NCI-H1930 (cell line): ENCODE results near the gene NFIX.

Experiments
- DNase-seq, 2 experiments: peaks; one replicate each; lab custom pipeline; 2025; lab: John Stamatoyannopoulos, UW

Gene NFIX

DNA sequence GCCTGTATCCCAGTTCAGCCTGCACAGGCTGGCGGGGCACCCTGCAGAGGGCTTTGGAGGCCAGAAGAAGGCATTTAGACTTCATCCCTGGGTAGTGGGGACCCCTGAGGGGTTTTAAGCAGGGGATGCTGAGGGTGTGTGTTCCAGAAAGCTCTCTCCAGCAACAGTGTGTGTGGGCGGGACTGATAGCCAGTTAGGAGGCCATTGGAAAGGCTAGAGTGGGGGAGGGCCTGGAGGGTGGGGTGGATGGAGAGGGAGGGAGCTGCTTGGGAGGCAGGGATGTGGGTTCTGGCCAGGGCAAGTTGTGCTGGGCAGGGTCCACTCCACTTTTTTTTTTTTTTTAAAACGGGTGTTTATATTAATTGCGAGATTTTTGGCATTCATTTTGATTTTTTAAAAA is 79.1 kb downstream of the NFIX start:
- no peak for DNase-seq

DNA sequence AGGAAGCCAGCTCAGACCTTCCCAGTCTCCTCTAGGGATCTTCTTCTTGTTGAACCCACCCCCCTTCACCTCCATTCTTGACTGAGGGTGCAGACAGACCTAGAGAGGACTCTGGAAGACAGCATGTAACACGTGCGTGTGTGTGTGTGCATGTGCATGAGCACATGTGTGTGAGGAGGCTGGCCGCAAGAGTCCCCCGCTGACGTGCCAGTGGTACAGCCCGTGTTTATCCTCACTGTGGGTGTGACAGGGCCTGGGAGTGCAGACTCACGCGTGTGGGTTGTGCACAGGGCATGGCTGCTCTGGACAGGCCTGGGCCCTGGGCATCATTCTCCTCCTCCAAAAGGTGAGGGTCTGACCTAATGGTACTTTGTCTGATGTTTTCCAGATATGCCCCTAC is 81.0 kb downstream of the NFIX start:
- no peak for DNase-seq

DNA sequence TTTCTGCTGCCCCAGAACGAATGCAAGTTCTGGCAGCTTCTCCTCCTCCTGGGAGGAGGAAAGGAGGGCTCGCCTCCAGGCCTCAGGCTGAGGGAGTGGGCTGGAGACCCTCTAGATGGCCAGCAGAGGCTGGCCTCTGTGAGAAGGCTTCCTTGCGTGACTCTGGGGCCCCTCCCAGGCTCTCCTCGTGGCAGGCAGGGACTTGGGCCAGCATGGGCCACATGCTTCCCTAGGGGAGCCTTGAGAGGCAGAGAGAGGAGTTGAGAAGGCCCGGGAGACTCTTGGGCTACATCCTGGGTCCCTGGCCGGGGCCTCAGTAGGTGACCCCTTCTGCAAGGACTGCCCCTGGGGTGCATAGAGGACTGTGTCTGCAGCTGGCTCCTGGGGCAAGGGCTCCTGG is 81.5 kb downstream of the NFIX start:
- DNase-seq, result no peak

DNA sequence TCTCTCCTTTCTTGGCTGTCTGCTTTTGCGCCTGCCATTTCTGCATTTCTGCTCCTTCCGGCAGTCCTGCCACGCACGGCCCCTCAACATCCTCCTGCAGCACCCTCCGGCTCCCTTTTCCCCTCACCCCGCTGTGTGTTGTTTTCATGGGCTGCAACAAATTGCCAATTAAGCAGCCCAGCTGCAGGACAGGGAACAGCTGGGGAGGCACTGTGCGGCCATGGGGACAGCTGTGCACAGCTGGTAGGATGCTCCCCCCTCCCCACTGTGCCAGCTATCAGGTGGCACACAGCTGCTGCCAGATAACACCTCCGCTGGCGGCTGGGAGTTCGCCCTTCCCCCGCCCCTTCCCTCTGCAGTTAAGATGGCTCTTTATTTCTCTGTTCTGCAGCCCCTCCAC is 82.0 kb downstream of the NFIX start:
- no peak for DNase-seq

DNA sequence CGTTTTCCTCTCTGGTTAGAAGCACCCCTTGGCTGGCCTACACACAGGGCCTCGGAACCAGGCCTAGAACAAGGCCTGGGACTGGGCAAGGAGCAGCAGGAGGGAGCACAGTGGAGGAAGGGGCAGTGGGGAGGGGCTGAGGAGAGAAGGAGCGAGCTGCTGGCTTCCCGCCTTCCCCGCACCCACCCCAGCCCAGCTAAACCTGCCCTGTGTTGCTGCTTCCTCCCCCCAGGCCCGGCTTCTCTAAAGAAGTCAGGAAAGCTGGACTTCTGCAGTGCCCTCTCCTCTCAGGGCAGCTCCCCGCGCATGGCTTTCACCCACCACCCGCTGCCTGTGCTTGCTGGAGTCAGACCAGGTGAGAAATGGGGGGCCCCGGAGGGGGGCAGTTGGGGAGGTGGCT is 83.1 kb downstream of the NFIX start:
- DNase-seq, result no peak

DNA sequence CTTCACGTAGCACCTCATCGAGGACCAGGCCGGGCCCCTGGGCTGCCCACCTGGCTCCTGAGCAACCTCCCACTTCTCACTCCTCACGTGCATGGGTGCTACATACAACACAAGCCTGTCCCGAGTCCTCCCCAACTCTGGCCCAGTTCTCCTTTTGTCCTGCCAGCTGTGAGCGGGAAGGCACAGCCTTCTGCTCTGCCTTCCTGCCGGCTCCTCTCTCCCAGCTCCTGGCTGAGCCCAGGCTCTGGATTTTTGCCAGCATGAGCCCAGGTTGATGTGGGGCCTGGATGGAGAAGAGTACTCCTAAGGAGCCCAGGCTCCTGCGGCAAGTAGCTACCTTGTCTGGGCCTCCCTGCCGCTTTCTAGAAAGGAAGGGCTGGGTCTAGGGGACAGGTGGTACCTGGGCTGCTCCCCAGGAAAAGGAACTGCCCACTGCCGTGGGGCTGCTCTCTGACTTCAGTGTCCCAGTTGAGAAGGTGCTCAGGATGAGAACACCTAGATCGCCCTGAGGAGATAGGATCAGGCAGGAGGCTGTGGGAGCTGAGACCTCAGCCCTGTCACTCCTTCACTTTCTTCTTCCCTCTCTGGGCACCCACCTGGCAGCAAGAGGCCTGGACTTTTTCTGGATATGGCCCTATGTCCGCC is 83.7 kb downstream of the NFIX start:
- DNase-seq, result no peak

DNA sequence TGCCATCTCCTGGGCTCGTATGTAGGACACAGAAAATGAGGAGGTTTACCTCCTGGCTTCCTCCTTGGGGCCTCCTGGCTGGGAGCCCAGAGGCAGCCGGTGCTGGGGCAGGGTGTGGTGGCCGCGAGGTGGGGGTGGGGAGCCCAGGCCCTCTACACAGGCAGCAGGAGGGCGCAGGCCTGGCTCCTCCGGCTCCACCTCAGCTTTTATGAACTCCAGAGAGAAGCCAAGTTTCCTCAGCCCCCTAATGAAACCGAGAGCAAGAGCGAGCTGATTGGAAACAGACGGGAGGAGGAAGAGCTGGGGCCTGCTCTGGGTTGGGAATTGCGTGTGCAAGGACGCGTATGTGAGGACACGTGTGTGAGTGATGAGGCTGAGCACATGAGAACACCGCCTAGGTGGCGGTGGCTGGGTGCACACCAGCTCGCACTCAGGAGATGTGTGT is 84.3 kb downstream of the NFIX start:
- no peak for DNase-seq

DNA sequence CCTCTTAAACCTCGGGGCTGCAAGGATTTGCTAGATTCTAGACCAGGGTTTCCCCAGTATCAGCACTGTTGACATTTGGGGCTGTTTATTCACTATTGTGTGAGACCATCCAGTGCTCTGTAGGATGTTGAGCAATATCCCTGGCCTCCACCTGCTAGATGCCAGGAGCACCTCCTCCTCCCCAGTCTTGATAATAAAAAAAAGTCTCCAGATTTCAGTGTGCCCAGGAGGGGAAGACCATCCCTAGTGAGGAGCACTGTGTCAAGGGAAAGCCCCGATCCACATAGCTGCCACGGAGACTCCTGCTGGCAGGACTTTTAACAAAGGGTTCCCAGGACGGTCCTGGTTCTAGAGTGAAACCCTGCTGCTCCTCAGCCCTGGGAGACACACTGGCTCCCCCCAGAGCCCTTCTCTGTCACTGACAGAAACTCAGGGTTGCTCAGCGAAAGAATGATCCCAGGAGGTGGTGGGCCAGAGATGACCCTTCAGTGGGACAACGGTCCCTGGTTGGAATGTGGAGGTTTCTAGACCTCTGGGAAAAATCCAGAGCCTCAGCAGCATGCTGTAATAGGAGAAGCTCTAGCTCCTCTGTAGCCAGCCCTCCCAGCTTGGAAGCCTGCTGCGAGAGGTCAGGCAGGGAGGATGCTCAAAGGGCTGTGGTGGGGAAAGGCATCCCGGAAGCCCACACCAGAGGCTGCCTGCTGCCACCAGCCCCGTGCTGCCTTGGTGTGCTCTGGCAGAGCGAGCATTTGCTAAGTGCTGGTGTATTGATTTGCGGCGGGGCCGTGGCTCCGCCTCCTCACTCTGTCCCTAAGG is 87.1 kb downstream of the NFIX start:
- no peak for DNase-seq

DNA sequence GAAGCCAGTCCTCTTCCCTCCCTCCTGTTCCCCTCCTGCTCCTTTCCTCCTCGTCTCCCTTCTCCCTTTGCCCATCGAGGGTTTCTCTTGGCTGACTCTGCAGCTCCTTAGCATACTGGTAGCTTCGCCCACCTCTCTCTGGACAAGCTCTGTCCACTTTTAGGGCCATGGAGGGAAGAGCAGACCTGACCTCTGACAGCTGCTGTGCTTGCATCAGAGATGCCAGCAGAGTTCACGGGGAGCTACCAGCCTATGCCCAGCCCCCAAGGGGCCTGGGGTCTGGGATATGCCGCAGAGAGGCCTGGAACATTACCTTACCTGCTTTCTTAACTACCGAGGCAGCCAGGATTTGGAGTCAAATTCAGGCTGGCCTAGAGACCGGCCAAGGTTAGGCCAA is 87.7 kb downstream of the NFIX start:
- no peak for DNase-seq

DNA sequence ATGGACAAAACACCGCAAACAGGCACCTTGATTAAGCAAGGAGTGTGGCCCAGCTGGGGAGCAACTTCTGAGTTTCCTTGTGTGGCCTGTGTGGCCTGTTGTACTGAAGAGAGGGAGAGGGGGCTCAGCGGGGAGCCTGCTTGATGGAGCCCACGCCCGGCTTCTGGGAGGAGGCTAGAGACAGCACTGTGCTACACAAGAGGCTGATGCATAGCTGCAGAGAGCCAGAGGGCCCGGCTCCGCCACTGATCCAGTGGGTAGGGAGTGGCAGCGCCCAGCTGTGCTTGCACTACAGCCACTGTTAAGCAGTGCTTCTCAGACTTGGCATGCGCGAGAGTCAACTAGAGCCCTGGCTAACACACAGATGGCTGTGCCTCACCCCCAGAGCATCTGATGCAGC is 88.4 kb downstream of the NFIX start:
- DNase-seq, result no peak

DNA sequence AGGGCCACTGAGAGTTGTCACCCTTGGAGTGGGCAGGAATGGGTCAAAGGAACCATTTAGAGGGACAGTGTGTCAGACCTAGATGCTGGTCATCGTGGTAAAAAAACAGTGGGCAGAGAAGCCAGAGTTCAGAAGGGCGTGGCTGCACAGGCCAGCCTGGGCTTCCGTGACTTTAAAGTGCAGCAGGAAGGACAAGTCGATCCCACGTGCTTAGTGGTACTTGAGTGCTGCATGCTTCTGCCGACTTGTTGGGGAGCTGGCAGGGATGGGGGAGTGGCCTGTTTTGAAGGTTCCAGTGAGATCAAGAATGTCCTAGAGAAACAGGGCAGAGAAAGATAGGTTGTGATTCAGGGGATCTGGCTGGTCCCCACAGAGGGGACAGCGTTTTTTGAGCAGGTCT is 90.4 kb downstream of the NFIX start:
- DNase-seq, result no peak

DNA sequence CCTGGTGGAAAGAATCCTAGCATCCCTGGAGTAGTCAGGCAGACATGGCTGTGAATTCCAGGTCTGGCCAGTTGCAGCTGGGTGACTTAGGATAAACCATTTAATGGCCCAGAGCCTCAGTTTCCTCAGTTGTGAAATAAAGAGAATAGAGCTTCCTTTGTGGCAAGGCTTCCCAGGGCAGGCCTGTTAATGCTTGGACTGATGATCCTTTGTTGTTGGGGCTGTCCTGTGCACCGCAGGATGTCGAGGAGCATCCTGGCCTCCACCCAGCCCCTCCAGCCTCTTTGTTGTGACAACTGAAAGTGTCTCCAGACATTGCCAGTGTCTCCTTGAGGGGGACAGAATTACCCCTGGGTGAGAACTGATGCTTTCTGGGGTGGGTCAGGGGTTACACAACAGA is 91.1 kb downstream of the NFIX start:
- no peak for DNase-seq

DNA sequence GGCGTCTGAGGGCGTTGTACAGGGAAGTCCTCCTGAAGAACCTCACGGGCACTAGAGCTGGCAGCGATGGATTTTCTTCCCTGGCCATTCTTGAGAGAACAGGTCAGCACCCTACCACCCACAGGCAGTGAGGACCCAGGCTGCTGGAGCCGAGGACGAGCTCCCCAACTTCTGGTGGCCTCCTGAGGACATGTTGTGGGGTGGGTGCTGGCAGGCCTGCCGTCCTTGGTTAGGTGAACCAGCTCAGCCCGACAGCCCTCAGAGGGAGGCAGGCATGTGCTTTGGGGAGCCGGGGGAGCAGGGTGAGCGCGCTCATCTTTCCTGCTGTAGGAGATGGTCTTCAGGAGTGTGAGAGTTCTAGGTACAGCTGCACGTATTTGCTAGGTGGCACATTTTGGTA is 92.0 kb downstream of the NFIX start:
- DNase-seq, result no peak

DNA sequence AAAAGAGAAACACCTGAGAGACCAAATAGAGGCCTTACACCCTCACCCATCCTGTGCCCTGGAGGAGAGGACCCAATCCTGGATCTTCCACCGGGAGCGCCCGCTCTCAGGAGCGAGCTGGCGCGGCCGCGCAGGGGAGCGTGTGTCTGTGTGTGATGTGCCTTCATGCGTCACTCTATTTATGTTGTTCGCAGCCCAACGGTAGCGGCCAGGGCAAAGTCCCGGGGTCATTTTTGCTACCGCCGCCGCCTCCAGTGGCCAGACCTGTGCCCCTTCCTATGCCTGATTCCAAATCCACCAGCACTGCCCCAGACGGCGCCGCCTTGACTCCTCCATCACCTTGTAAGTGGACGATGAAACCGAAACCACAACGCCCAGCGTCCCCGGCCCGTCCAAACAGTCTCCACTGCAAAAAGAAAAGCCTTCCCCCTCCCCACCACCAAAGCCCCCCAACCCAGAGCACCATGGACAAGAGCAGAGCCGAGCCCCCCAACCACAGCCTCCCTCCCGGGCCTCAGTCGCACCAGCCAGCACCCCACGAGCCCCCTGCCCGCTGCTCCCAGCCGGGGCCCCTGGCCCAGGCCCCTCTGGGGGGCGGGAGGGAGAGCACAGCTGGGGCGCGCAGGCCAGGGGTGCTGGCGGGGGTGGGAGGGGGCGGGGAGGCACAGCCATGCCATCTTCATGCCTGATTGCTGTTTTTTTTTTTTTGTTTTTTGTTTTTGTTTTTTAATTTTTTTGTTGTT is 92.7 kb downstream of the NFIX start:
- DNase-seq, result no peak

DNA sequence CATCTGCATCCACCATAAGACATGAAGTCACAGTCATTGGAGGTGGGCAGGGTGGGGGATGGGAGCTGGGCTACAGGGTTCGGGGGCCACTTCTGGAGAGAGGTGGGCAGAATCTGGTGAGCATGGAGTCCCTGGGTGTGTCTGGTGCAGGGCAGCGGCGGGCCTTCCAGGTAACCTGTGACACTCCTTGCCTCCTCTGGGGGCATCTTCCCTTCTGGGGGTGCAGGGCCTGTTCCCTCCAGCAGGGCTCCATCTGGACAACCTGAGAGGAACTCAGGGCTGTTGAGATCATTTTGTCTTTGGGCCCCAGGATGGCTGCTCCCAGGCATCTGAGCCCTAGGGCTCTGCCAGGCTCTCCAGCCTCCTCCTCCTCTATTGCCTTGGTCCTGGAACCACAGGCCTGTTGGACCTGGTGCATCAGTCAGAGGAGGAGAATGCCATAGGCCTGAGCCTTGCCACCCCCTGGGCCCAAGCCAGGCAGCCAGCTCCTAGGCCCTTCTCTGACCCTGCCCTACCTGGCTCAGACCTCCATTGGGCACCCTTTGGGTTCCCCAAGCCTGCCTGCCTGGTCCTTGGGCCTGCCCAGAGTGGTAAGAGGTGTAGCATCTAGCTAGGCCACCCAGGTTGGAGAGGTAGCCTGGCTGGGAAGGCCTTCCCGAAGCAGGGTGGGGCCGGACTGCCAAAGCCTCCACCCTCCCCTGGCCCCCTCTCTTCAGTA is 94.0 kb downstream of the NFIX start:
- DNase-seq, result no peak

DNA sequence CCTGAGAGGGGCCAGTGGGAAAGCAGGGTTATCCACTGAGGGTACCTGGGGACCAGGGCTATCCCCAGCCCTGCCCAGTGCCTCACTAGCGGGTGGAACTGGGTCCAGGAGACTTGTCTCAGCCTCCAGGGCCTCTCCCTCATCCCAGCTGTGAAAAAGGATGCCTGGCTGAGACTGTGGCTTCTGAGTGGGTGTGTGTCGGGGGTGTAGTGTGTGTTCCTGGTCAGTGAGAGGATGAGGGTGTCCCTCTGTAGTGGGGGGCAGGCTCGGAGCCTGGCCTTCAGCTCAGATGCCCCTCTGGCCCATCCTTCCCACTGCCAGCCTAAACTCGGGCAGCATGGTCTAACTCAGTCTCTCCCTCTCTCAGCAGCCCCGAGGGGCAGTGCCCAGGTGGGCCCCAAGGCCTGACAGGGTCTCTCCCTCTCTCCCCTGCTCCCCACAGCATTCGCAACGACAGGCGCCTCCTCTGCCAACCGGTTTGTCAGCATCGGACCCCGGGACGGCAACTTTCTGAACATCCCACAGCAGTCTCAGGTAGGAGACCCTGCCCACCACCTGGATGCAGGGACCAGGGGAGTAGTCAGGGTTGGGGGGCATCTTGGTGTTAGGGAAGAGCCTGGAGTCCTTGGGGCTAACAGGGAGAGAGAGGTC is 94.7 kb downstream of the NFIX start:
- DNase-seq, result no peak

DNA sequence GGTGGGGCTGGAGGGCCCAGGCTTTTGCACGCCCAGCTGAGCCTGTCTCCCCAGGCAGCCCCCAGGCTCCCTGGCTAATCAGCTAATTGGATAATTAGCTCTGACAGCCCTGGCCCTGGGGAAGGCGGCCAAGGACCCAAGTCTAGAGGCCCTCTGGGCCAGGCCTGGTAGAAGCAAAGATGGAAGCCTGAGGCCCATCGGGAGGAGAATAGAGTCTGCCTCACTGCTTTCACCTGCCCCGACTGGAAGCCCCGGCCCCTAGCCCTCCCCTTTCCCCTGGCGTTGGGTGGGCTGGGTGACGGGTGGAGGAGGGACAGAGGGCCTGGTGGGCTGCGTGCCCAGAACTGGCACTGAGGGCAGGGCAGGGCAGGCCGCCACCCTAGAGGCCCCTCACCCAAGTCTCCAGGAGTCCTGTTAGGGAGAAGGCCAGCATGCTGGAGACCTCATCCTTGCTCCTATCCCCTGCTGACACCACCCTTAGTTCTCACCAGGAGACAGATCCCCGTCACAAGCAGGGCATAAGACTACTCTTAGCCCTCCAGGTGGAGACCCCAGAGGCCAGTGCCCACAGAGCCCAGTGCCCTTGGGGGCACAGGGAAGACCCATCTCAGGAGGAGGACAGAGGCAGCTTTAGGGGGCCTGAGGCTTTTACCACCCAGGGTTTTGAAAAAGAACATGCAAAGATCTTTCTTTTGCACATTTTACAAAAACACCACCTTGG is 95.4 kb downstream of the NFIX start:
- DNase-seq, result no peak

DNA sequence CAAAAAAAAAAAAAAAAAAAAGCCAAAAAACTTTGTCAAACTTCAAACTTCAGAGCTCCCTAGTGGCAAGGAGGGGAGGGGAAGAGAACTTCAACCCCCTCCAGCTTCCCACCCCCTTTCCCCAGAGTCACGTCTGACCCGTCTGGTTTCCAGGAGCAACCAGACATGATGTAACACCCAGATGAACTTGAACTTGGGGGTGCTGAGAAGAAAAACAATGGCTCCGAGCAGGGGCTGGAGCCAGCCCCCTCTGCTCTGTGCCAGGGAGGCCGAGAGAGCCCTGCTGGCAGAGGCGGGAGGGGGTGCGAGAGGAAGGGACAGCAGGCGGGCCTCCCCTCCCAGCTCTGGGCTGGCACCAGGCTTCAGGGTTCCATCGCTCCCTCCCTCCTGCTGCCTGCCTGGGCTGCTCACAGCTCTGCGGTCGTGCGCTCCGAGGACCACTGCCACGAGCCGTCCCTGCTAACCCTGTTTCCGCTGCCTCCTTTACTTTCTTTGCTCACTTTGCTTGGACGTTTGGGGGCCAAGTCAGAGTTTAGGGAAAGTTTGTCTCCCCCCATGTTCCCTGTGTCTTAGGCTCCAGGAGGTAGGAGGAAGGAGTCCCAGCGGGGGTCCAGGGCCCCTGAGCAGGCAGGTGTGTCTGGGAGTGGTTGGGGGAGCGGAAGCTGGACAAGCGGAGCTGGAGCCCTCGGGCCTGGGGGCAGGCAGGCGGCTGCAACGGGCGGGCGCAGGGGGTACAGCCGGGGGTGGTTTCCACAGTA is 96.3 kb downstream of the NFIX start:
- DNase-seq, result no peak

DNA sequence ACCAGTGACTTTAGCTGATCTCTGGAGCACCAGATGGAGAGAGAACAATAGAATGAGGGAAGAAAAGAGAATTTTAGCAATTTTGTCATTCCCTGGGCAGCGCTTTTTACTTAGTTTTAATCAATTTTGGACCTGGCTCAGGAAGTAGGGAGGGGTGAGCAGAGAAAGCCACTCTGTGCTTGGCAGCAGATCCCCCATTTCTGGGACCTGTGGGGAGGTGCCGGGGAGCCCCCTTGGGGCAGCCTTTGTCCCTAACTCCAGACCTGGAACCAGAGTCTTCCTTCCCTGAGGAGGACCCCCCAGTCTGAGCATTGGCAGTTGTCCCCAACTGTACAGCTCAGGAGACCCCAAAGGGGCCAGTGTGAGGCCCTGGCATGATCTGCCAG is 96.9 kb downstream of the NFIX start:
- no peak for DNase-seq

DNA sequence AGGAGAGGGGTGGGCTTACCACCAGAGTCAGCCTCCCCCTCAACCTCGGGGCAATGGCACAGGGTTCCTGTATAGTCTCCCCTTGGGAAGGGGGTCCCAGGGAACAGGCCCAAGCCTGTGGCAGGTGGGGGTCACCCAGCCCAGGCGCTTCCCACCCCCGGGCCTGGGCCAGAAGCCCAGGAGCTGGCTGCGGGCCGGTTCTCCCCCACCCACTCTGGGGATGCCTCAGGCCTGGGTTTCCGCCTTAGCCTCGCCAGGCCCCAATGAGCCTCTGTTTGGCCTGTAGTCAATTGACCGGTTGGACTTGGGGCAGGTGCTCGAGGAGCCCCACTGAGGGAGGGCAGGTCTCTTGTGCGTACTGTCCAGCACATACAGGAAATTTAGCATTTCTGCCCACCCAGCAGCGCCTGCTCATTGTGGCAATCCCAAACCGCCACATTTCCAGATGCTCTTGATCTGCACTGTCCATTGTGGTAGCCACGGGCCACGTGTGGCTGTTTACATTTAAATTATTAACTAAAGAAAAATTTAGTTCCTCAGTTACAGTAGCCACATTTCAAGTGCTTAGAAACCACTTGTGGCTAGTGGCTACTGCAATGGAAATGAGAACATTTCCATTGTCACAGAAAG is 97.4 kb downstream of the NFIX start:
- no peak for DNase-seq
